Esophagus mucosa (tissue), 1 donor: ENCODE results near the gene EPB41L4B. TPM values are rescaled to one million over a fixed set of nuclear protein-coding genes. Genes with fewer than 3 reads are reported as not detected.

Experiments used
- ATAC-seq: fragments of 200-7000 bp; cut with Tn5 transposase; one replicate; pipeline ENCODE4 v1.9.1; 2020
- total RNA-seq: library from RNA; stranded (reverse); gene quantifications from one replicate; pipeline ENCODE4 v1.2.4, GENCODE V29; 2023
- donor health status: DM: yes; HTN: yes; CAD: no.

Gene EPB41L4B
- total RNA-seq, 1 donor from 2014 or later: 1.1 TPM

- no peak for ATAC-seq
Observed at GRCh38 chr9:109320331-109320741, 523 bp downstream of the EPB41L4B start.

- ATAC-seq: no peak
Observed at GRCh38 chr9:109319626-109320241, 1.1 kb downstream of the EPB41L4B start.

- ATAC-seq: no peak
Observed at GRCh38 chr9:109319017-109319625, 1.7 kb downstream of the EPB41L4B start.

GRCh38 chr9:109317979-109318741 lies 2.7 kb downstream of the EPB41L4B start:
- ATAC-seq: no peak

- no peak for ATAC-seq
Observed at GRCh38 chr9:109317311-109317978, 3.4 kb downstream of the EPB41L4B start.

- ATAC-seq: peak; percentile 95
Observed at GRCh38 chr9:109316207-109316640, 4.6 kb downstream of the EPB41L4B start.

- no peak for ATAC-seq
Observed at GRCh38 chr9:109315480-109316206, 5.2 kb downstream of the EPB41L4B start.

- ATAC-seq: no peak
Observed at GRCh38 chr9:109314011-109314531, 6.8 kb downstream of the EPB41L4B start.

GRCh38 chr9:109313351-109313750 lies 7.5 kb downstream of the EPB41L4B start:
- ATAC-seq: no peak

GRCh38 chr9:109312783-109313182 lies 8.1 kb downstream of the EPB41L4B start:
- no peak for ATAC-seq

GRCh38 chr9:109311731-109312130 lies 9.1 kb downstream of the EPB41L4B start:
- ATAC-seq: no peak

GRCh38 chr9:109311286-109311685 lies 9.6 kb downstream of the EPB41L4B start:
- no peak for ATAC-seq

GRCh38 chr9:109310486-109310901 lies 10.4 kb downstream of the EPB41L4B start:
- ATAC-seq: no peak

- ATAC-seq: no peak
Observed at GRCh38 chr9:109309282-109309681, 11.6 kb downstream of the EPB41L4B start.

GRCh38 chr9:109307380-109308240 lies 13.2 kb downstream of the EPB41L4B start:
- no peak for ATAC-seq

- no peak for ATAC-seq
Observed at GRCh38 chr9:109305801-109306200, 15.1 kb downstream of the EPB41L4B start.

GRCh38 chr9:109304347-109304746 lies 16.5 kb downstream of the EPB41L4B start:
- ATAC-seq: no peak

GRCh38 chr9:109303900-109304299 lies 17.0 kb downstream of the EPB41L4B start:
- ATAC-seq: no peak

- no peak for ATAC-seq
Observed at GRCh38 chr9:109302606-109303005, 18.3 kb downstream of the EPB41L4B start.

- no peak for ATAC-seq
Observed at GRCh38 chr9:109301012-109301411, 19.8 kb downstream of the EPB41L4B start.

- no peak for ATAC-seq
Observed at GRCh38 chr9:109299891-109300290, 21.0 kb downstream of the EPB41L4B start.
